Bronchial epithelial cell (primary cell): Measurements from ENCODE around the gene NUDCD3. TPM values are rescaled to one million over a fixed set of nuclear protein-coding genes. Genes with fewer than 3 reads are reported as not detected.

ENCODE experiments used
- DNase-seq: peaks from one replicate; pipeline ENCODE4 v3.0.0-alpha.2; 2010; ENCODE audit warnings: low read depth
- FAIRE-seq: peaks from 2 replicates; lab custom pipeline; 2011; peaks lifted over from hg19 to GRCh38; lab: Jason Lieb, UNC
- H3K27me3 ChIP-seq: 2 replicates; pipeline ENCODE4 v1.5.1; 2011; ENCODE audit warnings: low read length; ENCODE audit not compliant: control insufficient read depth, insufficient read depth
- H3K36me3 ChIP-seq: 2 replicates; pipeline ENCODE4 v1.5.1; 2011; ENCODE audit warnings: low read length; ENCODE audit not compliant: control insufficient read depth, insufficient read depth
- H3K4me3 ChIP-seq: 2 replicates; pipeline ENCODE4 v1.5.1; 2011; ENCODE audit warnings: mild to moderate bottlenecking, low read depth, low read length, control low read depth
- total RNA-seq: library from RNA; depleted of rRNA; stranded (reverse); fragments of >200 nt; gene quantifications from 2 replicates; pipeline ENCODE4 v1.2.1, GENCODE V29; 2014
- TF ChIP-seq, protein P1 (sequence below): IDR thresholded peaks from 2 replicates; pipeline ENCODE4 v1.5.1; 2011; ENCODE audit warnings: mild to moderate bottlenecking, moderate library complexity, low read length, control low read depth, inconsistent platforms; ENCODE audit not compliant: insufficient read depth, severe bottlenecking

Gene NUDCD3
- total RNA-seq, 1 donor from 2014 or later: 59.0 TPM

DNA sequence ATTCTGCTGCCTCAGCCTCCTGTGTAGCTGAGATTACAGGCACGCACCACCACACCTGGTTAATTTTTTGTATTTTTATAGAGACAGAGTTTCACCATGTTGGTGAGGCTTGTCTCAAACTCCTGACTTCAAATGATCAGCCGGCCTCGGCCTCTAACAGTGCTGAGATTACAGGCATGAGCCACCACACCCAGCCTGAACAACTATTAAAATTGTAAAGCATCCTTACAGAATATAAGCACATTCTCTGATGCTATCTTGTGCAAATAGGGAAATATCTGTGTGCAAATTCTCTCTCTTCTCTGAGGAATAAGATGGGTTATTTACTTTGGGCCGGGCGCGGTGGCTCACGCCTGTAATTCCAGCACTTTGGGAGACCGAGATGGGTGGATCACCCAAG is 12.5 kb downstream of the NUDCD3 start:
- FAIRE-seq: no peak
- DNase-seq: no peak
- H3K27me3 ChIP-seq: no peaks in the 10 kb centered on the region
- no peak overlapping the region for H3K4me3 ChIP-seq
- peaks cover 13% of the 10 kb centered on the region for H3K36me3 ChIP-seq
- TF ChIP-seq, protein P1, sequence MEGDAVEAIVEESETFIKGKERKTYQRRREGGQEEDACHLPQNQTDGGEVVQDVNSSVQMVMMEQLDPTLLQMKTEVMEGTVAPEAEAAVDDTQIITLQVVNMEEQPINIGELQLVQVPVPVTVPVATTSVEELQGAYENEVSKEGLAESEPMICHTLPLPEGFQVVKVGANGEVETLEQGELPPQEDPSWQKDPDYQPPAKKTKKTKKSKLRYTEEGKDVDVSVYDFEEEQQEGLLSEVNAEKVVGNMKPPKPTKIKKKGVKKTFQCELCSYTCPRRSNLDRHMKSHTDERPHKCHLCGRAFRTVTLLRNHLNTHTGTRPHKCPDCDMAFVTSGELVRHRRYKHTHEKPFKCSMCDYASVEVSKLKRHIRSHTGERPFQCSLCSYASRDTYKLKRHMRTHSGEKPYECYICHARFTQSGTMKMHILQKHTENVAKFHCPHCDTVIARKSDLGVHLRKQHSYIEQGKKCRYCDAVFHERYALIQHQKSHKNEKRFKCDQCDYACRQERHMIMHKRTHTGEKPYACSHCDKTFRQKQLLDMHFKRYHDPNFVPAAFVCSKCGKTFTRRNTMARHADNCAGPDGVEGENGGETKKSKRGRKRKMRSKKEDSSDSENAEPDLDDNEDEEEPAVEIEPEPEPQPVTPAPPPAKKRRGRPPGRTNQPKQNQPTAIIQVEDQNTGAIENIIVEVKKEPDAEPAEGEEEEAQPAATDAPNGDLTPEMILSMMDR: no peak

DNA sequence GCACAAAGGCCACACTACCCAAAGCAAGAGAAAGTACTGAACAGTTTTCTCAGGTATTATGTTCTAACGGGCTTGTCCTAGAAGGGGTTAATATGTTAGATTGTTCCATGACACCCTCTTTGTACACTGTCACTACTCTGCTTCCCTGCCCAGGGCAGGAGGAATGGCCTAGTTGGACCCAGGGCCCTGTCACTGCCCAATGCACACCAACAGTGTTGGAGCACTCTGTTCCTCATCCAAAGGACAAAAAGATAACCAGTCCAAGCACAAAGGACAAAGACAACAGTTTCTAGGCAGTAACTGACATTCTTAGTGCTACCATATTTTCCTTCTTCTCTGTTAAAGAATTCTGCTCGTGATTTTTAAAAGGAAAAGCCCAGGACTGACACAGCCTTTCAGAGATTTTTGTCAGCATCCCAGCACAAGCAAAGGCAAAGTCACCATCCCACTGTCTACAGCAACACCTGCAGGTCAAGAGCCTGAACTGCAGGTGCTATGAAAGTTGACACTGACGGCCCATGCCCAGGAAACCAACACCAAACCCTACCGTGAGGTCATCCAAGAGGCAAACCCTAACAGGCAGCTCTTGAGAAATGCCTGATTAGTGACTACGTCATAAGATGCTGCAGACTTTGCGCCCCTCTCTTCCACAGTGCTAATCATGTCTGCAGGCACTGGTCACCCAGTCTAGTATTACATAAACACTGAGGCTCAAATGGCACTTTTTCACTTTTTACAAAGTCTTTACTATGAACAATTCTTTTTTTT is 13.2 kb downstream of the NUDCD3 start:
- no peaks in the 10 kb centered on the region for H3K27me3 ChIP-seq
- no peak overlapping the region for H3K4me3 ChIP-seq
- TF ChIP-seq, protein P1: peak; percentile 98
- peaks cover 13% of the 10 kb centered on the region for H3K36me3 ChIP-seq
- FAIRE-seq: peak; percentile 89
- peak; percentile 90 for DNase-seq

DNA sequence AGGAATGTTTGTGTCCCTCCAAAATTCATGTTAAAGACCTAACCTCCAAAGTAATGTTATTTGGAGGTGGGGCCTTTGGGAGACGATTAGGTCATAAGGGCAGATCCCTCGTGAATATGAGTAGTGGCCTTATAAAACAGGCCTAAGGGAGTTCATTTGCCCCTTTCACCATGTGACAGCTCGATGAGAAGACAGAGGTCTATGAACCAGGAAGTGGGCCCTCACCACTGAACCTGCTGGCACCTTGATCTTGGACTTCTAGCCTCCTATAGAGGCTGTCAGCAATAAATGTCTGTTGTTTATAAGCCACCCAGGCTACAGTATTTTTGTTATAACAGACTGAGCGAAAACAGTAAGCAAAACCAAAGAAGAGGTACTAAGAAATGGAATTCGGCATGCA is 14.1 kb downstream of the NUDCD3 start:
- Histone ChIP-seq H3K27me3 (no peaks in the 10 kb centered on the region), H3K4me3 (no peak overlapping the region), H3K36me3 (peaks cover 14% of the 10 kb centered on the region)
- TF ChIP-seq, protein P1: no peak
- DNase-seq: no peak
- FAIRE-seq: no peak

DNA sequence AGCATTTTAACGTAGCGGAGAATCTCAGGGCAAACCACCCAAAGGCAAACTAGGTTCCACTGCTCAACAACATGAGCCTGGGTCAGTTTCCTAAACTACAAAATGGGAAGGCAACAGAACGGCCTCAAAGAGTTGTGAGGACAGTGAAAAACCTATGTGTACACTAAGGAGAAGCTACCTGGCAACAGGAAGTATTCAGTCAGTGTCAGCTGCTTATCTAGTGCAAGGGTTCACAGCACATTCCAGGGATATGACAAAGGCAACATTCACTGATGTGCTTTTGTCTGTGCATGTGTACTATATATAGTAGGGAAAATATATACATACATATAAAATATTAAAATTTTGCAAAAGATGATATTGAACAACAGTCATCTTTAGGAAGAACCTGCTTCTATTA is 17.2 kb downstream of the NUDCD3 start:
- TF ChIP-seq, protein P1: no peak
- FAIRE-seq (no peak), DNase-seq (peak; percentile 83)
- Histone ChIP-seq H3K27me3 (no peaks in the 10 kb centered on the region), H3K36me3 (peaks cover 16% of the 10 kb centered on the region), H3K4me3 (no peak overlapping the region)

DNA sequence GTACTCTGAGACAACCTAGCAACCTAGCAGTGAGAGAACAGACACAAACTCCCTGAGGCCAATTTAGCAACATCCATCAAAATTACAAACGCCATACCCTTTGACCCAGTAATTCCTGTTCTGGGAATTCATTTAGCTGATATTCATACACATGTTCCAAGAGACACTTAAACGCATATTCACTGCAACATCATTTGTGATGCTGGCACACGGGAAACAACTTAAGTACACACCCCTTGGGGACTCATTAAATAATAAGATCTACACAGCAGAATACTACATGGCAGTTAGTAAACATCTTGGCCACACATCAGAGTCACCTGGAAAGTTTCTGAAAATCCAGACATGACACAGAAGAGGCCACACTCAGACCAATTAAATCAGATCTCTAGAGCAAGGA is 17.6 kb downstream of the NUDCD3 start:
- TF ChIP-seq, protein P1: no peak
- Histone ChIP-seq H3K36me3 (peaks cover 16% of the 10 kb centered on the region), H3K4me3 (no peak overlapping the region), H3K27me3 (no peaks in the 10 kb centered on the region)
- FAIRE-seq: no peak
- no peak for DNase-seq
